SH-SY5Y (cell line): ENCODE data around the gene FTCD.

Experiments
- GATA2 ChIP-seq: IDR thresholded peaks from 2 replicates; pipeline ENCODE4 v1.6.1; 2011; ENCODE audit warnings: mild to moderate bottlenecking, low read depth, low read length
- GATA3 ChIP-seq: IDR thresholded peaks from 2 replicates; pipeline ENCODE4 v1.6.1; 2011; ENCODE audit warnings: low read depth, mild to moderate bottlenecking, low read length, moderate library complexity

DNA sequence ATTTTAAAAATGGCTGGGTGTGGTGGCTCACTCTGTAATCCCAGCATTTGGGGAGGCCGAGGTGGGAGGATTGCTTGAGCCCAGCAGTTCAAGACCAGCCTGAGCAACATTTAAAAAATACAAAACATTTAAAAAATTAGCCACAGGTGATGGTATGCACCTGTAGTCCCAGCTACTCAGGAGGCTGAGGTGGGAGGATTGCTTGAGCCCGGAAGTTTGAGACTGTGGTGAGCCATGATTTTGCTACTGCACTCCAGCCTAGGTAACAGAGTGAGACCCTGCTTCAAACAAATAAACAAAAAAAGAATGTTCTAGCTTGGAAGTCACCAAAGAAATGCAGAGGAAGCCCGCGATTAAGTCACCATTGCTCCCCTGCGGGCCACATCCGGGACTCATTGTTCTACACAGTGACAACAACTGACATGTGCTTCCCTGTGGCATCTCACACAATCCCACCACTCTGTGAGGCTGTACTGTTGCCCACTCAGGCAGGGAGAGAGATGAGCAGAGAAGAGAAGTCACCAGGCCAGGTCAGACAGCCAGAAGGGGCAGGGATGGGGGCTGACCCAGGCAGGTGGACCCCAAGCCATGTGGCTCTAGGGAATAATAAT, 47.3 kb upstream of the FTCD start:
- TF ChIP-seq GATA2 (no peak), GATA3 (no peak)
